Measurements from ENCODE around the gene UCP2.

UCP2 gene

DNA sequence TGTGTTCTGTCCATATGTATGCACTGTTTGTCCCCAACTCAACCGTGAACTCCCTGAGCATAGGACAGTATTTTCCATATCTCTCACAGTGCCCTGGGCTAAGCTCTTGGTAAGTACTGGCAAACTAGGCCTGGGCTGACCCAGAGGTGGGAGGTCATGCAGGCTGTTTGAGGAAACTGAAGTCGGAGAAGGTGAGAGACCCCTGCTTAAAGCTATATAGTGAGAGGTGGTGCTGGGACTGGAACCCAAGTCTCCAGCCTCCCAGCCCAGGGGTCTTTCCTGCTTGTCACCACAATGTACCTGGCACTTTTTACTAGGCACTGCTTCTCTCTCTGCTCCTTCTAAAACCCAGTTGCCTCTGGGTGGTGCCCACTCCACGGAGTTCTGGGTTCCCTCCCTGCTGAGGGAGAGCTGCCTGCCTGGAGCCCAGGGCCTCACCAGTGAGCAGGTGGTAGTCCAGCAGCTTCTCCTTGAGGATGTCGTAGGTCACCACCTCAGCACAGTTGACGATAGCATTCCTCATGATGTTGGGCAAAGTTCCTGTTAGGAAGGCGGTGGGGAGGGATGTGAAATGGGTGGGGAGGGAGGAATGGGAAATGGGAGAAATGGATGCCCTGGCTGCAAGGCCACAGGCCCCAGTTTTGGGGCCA lies 21.5 kb upstream of the UCP2 start:
- H3K4me3 ChIP-seq (ENCODE audit: low read depth, low read length) = no peak overlapping the region
- TF ChIP-seq, protein P1, sequence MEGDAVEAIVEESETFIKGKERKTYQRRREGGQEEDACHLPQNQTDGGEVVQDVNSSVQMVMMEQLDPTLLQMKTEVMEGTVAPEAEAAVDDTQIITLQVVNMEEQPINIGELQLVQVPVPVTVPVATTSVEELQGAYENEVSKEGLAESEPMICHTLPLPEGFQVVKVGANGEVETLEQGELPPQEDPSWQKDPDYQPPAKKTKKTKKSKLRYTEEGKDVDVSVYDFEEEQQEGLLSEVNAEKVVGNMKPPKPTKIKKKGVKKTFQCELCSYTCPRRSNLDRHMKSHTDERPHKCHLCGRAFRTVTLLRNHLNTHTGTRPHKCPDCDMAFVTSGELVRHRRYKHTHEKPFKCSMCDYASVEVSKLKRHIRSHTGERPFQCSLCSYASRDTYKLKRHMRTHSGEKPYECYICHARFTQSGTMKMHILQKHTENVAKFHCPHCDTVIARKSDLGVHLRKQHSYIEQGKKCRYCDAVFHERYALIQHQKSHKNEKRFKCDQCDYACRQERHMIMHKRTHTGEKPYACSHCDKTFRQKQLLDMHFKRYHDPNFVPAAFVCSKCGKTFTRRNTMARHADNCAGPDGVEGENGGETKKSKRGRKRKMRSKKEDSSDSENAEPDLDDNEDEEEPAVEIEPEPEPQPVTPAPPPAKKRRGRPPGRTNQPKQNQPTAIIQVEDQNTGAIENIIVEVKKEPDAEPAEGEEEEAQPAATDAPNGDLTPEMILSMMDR (IDR thresholded peaks at IDR 0.05; ENCODE audit: low read depth, low read length) = no peak

DNA sequence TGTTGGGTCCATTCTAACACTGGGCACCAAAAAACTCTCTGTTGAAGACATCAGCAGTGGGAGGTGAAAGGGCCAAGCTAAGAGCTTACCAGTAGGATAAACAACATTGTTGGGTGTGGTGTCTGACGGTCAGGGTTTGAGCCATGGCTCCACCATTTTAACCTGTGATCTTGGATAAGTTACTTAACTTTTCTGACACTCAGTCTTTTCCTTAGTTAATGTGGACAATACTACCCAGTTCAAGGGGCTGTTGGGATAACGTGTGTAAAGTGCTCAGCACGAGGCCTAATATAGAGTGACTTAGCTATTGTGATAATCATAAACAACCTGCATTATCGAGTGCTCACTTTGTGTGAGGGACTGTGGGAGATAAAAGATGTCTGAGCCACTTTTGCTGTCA lies 20.2 kb upstream of the UCP2 start:
- TF ChIP-seq, protein P1 (IDR thresholded peaks at IDR 0.05; ENCODE audit: low read depth, low read length) = no peak
- no peak overlapping the region for H3K4me3 ChIP-seq (ENCODE audit: low read depth, low read length)

DNA sequence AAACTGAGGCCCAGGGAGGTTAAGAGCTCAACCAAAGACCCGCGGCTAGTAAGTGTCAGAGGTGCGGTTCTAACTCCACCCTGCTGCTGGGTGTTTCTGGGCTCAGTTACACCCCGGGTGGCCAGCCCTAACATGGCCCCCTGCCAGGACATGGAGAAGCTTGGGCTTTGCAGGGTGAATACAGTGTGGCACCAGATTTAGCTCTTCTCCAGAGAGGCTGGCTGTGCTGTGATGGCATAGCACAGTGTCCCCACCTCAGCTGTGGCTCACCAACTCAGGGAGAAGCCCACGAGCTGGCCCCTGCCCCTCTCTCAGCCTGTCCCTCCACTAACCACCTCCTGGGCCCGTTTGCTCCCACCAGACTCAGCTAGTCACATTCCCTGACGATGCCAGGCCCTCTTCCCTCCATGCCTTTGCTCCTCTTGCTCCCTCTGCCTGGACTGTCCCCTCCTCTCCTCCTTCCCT lies 19.2 kb upstream of the UCP2 start:
- TF ChIP-seq, protein P1 (IDR thresholded peaks at IDR 0.05; ENCODE audit: low read depth, low read length) = no peak
- no peak overlapping the region for H3K4me3 ChIP-seq (ENCODE audit: low read depth, low read length)

DNA sequence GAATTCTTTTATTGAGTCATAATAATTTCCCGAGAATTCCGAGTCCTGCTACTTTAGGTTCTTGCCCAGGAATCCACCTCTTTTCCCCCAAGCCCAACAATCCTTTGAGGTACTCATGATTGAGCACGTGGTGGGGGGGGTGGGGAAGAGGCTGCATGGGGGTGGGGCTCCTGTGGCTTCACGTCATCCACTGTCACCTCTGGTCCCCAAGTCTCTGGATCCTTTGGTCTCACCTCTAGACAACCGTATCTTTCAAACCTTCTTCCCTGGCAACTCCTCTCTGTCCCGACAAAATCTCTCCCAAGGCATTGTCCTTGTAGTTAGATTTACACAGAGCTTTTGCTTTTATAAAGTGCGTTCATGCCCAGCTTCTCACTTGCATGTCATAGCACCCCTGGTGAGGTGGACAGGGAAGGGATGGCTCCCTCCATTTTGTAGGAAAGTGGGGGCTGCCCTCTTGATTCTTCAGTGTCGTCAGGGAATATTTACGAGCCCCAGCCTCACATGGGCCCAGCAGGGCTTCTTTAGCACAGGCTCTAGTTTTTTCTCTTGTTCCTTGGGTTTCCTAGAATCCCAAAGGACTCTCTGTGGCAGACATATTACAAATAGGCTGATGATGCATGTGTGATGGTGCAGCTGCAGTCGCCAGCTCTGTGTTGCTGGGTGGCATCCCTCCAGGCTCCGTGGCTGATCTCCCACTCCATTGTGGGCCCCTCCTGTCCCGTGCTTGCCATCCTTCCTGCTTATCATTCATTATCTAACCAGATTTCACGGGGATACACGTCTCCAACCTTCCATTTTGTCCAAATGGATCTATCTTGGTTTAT lies 17.9 kb upstream of the UCP2 start:
- no peak overlapping the region for H3K4me3 ChIP-seq (ENCODE audit: low read depth, low read length)
- TF ChIP-seq, protein P1 (IDR thresholded peaks at IDR 0.05; ENCODE audit: low read depth, low read length) = no peak

DNA sequence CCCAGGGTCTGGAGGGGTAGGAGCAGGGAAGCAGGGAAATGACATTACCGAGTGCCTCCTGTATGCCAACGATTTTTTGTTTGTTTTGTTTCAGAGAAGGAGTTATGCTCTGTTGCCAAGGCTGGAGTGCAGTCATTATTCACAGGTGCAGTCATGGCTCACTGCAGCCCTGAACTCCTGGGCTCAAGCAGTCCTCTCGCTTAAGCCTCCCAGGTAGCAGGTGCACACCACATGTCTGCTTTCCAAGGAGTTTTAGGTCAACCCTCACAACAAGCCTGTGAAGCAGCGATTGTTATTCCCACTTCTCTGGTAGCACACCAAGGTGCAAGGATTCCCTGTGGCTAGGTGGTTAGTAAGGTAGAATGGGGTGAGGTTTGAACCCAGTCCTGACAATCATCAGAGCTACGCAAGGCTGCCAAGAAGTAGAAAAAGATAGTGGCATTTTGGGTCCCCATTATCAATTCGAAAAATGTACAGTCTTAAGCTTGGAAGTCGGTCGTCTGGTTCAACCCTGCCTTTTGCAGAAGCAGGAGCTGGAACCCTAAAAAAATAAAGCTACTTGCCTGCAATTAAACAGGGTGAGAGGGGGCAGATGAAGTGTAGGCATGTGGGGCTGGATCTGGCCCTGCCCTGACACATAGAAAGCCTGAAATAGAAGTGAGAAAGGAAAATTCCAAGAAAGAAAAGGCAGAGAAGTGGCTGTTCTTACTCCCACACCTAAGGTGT lies 17.1 kb upstream of the UCP2 start:
- no peak overlapping the region for H3K4me3 ChIP-seq (ENCODE audit: low read depth, low read length)
- TF ChIP-seq, protein P1 (IDR thresholded peaks at IDR 0.05; ENCODE audit: low read depth, low read length) = no peak

DNA sequence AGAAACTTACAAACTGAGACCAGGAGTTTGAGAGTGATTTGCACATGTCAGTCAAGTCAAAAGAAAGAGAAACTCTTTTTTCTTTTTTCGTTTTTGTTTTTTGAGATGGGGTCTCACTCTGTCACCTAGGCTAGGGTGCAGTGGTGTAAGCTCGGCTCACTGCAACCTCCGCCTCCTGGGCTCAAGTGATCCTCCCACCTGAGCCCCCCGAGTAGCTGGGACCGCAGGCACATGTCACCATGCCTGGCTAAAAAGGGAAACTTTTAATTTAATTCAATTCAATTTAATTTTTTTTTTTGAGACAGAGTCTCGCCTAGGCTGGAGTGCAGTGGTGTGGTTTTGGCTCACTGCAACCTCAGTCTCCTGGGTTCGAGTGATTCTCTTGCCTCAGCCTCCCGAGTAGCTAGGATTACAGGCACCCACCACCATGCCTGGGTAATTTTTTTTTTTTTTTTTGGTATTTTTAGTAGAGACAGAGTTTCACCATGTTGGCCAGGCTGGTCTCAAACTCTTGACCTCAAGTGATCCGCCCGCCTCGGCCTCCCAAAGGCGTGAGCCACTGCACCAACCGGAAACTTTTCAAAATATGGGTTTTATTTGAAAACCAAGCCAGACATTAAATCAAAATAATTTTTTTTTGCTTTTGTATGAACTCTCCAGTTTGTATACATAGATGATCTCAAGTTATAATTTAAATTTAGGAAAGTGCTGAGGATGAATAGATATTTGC lies 16.4 kb upstream of the UCP2 start:
- TF ChIP-seq, protein P1 (IDR thresholded peaks at IDR 0.05; ENCODE audit: low read depth, low read length) = no peak
- H3K4me3 ChIP-seq (ENCODE audit: low read depth, low read length) = no peak overlapping the region

Data from WI38 (cell line).